ENCODE data around the gene SLC51B.
"Not testable (repeated sequence)": the region's sequence is repeated elsewhere in the genome, so short reads cannot be mapped to it uniquely, and the experiment has no call there.

GRCh38 chr15:65075607-65076395, 30.6 kb downstream of the SLC51B start:
- TF ChIP-seq, protein P1, sequence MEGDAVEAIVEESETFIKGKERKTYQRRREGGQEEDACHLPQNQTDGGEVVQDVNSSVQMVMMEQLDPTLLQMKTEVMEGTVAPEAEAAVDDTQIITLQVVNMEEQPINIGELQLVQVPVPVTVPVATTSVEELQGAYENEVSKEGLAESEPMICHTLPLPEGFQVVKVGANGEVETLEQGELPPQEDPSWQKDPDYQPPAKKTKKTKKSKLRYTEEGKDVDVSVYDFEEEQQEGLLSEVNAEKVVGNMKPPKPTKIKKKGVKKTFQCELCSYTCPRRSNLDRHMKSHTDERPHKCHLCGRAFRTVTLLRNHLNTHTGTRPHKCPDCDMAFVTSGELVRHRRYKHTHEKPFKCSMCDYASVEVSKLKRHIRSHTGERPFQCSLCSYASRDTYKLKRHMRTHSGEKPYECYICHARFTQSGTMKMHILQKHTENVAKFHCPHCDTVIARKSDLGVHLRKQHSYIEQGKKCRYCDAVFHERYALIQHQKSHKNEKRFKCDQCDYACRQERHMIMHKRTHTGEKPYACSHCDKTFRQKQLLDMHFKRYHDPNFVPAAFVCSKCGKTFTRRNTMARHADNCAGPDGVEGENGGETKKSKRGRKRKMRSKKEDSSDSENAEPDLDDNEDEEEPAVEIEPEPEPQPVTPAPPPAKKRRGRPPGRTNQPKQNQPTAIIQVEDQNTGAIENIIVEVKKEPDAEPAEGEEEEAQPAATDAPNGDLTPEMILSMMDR (IDR thresholded peaks at IDR 0.05; ENCODE audit: borderline replicate concordance, extremely low read depth, low read length, poor library complexity, severe bottlenecking) = not testable (repeated sequence)
- TF ChIP-seq EZH2 (IDR thresholded peaks at IDR 0.05; ENCODE audit: borderline replicate concordance, low read depth, low read length, severe bottlenecking) = not testable (repeated sequence)
